ENCODE data around the gene CFAP57. TPM values are rescaled to one million over a fixed set of nuclear protein-coding genes. Genes with fewer than 3 reads are reported as not detected.

Gene CFAP57
- total and polyA plus RNA-seq, 9 donors = 0.13 to 13.2 (median 0.71) TPM

DNA sequence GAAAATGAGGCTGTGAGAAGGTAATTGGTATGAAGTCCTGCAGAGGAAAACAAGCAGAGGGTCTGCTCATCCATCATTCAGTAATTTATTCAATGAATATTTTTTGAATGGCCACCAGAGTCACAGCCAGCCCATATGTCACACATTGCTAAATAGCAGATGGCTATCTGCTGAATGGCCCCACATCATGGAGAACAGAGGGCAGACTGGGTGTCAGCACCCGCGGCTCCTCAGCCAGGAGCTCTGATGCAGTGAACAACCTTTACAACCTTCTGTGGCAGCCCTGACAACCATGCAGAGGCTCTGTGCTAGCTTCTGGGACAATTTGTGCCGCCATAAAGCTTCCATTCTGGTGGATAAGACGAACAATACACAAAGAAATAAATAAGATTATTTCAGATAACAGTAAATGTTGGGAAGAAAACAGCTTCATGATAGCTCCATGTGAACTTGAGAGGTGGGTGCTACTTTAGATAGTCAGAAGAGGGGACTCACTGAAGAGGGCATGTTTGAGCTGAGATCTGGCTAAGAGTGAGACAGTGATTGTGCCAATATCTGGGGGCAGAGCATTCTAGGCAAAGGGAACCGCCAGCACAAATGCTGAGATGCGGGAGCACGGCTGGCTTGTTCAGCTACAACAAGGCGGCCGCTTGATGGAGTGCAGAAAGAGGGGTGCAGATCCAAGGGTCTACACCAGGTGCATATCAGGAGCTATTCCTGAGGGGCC, 116.1 kb downstream of the CFAP57 start:
- Histone ChIP-seq H3K4me3 (no peak overlapping the region), H3K4me1 (ENCODE audit: insufficient read depth) (peaks cover 13% of the 10 kb centered on the region), H3K27me3 (no peaks in the 10 kb centered on the region), H3K27ac (peak overlapping the region in 1 of 2 donors; percentile 5), H3K36me3 (no peaks in the 10 kb centered on the region), H3K9me3 (no peaks in the 10 kb centered on the region)
- intact Hi-C loops (cut with DNase I) = no loop called here
- no peak for TF ChIP-seq EP300 (IDR thresholded peaks at IDR 0.05)
- no peak for TF ChIP-seq CTCF (IDR thresholded peaks at IDR 0.05)
- no peak for TF ChIP-seq POLR2A (IDR thresholded peaks at IDR 0.05)
- DNase-seq = no peak
- 93 to 95% (median 95%) methylated on average over 9 of the region's 9 CpGs for WGBS, 3 donors

GRCh38 chr1:43288785-43289706, 116.9 kb downstream of the CFAP57 start:
- no peak overlapping the region for H3K4me3 ChIP-seq
- DNase-seq = no peak
- TF ChIP-seq CTCF (IDR thresholded peaks at IDR 0.05) (no peak), EP300 (IDR thresholded peaks at IDR 0.05) (no peak), POLR2A (IDR thresholded peaks at IDR 0.05) (no peak)
- peak overlapping the region in 1 of 2 donors; percentile 5 for H3K27ac ChIP-seq
- no peaks in the 10 kb centered on the region for H3K9me3 ChIP-seq
- peaks cover 13% of the 10 kb centered on the region for H3K4me1 ChIP-seq (ENCODE audit: insufficient read depth)
- no peaks in the 10 kb centered on the region for H3K27me3 ChIP-seq
- intact Hi-C loops (cut with DNase I) = no loop called here
- H3K36me3 ChIP-seq = no peaks in the 10 kb centered on the region
- 38 to 47% (median 44%) methylated on average over 12 of the region's 12 CpGs for WGBS, 3 donors

GRCh38 chr1:43292216-43292615, 120.1 kb downstream of the CFAP57 start:
- Histone ChIP-seq H3K27ac (no peak overlapping the region), H3K27me3 (no peaks in the 10 kb centered on the region), H3K4me3 (no peak overlapping the region), H3K36me3 (no peaks in the 10 kb centered on the region), H3K4me1 (ENCODE audit: insufficient read depth) (peaks cover 26% of the 10 kb centered on the region), H3K9me3 (no peaks in the 10 kb centered on the region)
- DNase-seq = no peak
- WGBS, 3 donors = 76 to 86% (median 79%) methylated on average over 7 of the region's 7 CpGs
- intact Hi-C loops (cut with DNase I) = no loop called here
- TF ChIP-seq EP300 (IDR thresholded peaks at IDR 0.05) = no peak
- TF ChIP-seq POLR2A (IDR thresholded peaks at IDR 0.05) = no peak
- no peak for TF ChIP-seq CTCF (IDR thresholded peaks at IDR 0.05)

DNA sequence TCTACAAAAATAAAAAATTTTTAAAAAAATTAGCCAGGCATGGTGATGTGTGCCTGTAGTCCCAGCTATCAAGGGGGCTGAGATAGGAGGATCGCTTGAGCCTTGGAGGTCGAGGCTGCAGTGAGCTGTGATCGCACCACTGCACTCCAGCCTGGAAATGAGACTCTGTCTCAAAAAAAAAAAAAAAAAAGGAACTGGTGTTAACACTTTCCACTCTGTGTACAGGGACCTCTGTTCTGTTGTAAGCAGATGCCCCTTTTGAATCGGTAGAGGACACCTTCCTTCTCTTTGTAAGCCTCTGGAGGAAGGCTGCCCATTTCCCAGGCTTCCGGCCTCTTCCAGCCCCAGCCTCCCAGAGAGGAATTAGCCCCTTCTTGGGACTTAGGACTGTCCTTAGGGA, 120.5 kb downstream of the CFAP57 start:
- Histone ChIP-seq H3K9me3 (no peaks in the 10 kb centered on the region), H3K27me3 (no peaks in the 10 kb centered on the region), H3K4me1 (ENCODE audit: insufficient read depth) (peaks cover 26% of the 10 kb centered on the region), H3K27ac (no peak overlapping the region), H3K4me3 (no peak overlapping the region), H3K36me3 (no peaks in the 10 kb centered on the region)
- WGBS, 3 donors = 79 to 91% (median 79%) methylated on average over 5 of the region's 5 CpGs
- intact Hi-C loops (cut with DNase I) = no loop called here
- DNase-seq = no peak
- TF ChIP-seq POLR2A (IDR thresholded peaks at IDR 0.05) = no peak
- no peak for TF ChIP-seq EP300 (IDR thresholded peaks at IDR 0.05)
- TF ChIP-seq CTCF (IDR thresholded peaks at IDR 0.05) = no peak

Measured in ovary (tissue), 9 donors.